HL-60 (cell line): ENCODE results near the gene AGL.
A peak's percentile ranks its signal among the peaks of the same experiment; 100 is the strongest.
"Not testable (repeated sequence)": the region's sequence is repeated elsewhere in the genome, so short reads cannot be mapped to it uniquely, and the experiment has no call there.

Source experiments
- DNase-seq, 2 experiments: peaks; one replicate each; pipeline ENCODE4 v3.0.0-alpha.2; 2010 to 2020; ENCODE audit warnings: low read depth in 1 of 2, low spot score in 1 of 2
- H3K27ac ChIP-seq: fragments of 250-450 bp; sonication (Bioruptor Pico); replicated peaks from 2 replicates; pipeline ENCODE4 v1.5.1; 2020; ENCODE audit warnings: mild to moderate bottlenecking, moderate library complexity
- H3K27me3 ChIP-seq: fragments of 250-450 bp; sonication (Bioruptor Pico); 2 replicates; pipeline ENCODE4 v1.5.1; 2021; ENCODE audit warnings: mild to moderate bottlenecking, moderate library complexity; ENCODE audit not compliant: insufficient read depth, poor library complexity, severe bottlenecking
- H3K4me3 ChIP-seq: replicated peaks from 2 replicates; pipeline ENCODE4 v1.5.1; 2011; ENCODE audit warnings: mild to moderate bottlenecking, control low read depth, low read length; ENCODE audit not compliant: insufficient read depth
- GABPA ChIP-seq: IDR thresholded peaks from 2 replicates; pipeline ENCODE4 v1.6.1; 2012; ENCODE audit warnings: low read depth
- POLR2AphosphoS5 ChIP-seq: IDR thresholded peaks from 2 replicates; pipeline ENCODE4 v1.6.1; 2012; ENCODE audit warnings: low read depth
- SPI1 ChIP-seq: IDR thresholded peaks from 2 replicates; pipeline ENCODE4 v1.6.1; 2012; ENCODE audit warnings: low read depth, mild to moderate bottlenecking, borderline replicate concordance
- TF ChIP-seq, protein P1 (sequence below): IDR thresholded peaks from one replicate; pipeline ENCODE4 v1.5.1; 2011; ENCODE audit warnings: low read length, control low read depth, inconsistent platforms; ENCODE audit not compliant: insufficient read depth
- TF ChIP-seq, protein P2 (sequence below): IDR thresholded peaks from 2 replicates; pipeline ENCODE4 v1.6.1; 2012; ENCODE audit warnings: low read depth; ENCODE audit not compliant: insufficient replicate concordance

Gene AGL

GRCh38 chr1:99969729-99970621 lies 119.8 kb downstream of the AGL start, which contains the start of gene SLC35A3:
SLC35A3 (plus strand) TSS chr1:99969996; CDS start chr1:99993555, 23,559 bp downstream.
- DNase-seq = peak; percentile 45 to 87
- Histone ChIP-seq H3K27ac (peak within 1 kb of the TSS; percentile 74), H3K4me3 (peak within 1 kb of the TSS; percentile 90), H3K27me3 (no peaks in the 10 kb centered on the region)
- TF ChIP-seq SPI1 (no peak), GABPA (peak; percentile 95), POLR2AphosphoS5 (peak; percentile 86)
- TF ChIP-seq, protein P1, sequence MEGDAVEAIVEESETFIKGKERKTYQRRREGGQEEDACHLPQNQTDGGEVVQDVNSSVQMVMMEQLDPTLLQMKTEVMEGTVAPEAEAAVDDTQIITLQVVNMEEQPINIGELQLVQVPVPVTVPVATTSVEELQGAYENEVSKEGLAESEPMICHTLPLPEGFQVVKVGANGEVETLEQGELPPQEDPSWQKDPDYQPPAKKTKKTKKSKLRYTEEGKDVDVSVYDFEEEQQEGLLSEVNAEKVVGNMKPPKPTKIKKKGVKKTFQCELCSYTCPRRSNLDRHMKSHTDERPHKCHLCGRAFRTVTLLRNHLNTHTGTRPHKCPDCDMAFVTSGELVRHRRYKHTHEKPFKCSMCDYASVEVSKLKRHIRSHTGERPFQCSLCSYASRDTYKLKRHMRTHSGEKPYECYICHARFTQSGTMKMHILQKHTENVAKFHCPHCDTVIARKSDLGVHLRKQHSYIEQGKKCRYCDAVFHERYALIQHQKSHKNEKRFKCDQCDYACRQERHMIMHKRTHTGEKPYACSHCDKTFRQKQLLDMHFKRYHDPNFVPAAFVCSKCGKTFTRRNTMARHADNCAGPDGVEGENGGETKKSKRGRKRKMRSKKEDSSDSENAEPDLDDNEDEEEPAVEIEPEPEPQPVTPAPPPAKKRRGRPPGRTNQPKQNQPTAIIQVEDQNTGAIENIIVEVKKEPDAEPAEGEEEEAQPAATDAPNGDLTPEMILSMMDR = no peak
- TF ChIP-seq, protein P2, sequence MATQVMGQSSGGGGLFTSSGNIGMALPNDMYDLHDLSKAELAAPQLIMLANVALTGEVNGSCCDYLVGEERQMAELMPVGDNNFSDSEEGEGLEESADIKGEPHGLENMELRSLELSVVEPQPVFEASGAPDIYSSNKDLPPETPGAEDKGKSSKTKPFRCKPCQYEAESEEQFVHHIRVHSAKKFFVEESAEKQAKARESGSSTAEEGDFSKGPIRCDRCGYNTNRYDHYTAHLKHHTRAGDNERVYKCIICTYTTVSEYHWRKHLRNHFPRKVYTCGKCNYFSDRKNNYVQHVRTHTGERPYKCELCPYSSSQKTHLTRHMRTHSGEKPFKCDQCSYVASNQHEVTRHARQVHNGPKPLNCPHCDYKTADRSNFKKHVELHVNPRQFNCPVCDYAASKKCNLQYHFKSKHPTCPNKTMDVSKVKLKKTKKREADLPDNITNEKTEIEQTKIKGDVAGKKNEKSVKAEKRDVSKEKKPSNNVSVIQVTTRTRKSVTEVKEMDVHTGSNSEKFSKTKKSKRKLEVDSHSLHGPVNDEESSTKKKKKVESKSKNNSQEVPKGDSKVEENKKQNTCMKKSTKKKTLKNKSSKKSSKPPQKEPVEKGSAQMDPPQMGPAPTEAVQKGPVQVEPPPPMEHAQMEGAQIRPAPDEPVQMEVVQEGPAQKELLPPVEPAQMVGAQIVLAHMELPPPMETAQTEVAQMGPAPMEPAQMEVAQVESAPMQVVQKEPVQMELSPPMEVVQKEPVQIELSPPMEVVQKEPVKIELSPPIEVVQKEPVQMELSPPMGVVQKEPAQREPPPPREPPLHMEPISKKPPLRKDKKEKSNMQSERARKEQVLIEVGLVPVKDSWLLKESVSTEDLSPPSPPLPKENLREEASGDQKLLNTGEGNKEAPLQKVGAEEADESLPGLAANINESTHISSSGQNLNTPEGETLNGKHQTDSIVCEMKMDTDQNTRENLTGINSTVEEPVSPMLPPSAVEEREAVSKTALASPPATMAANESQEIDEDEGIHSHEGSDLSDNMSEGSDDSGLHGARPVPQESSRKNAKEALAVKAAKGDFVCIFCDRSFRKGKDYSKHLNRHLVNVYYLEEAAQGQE = peak; percentile 68

GRCh38 chr1:99970713-99971255 lies 120.6 kb downstream of the AGL start:
- DNase-seq = no peak
- Histone ChIP-seq H3K27ac (peak overlapping the region; percentile 74), H3K27me3 (no peaks in the 10 kb centered on the region), H3K4me3 (peak overlapping the region; percentile 90)
- TF ChIP-seq, protein P1 = no peak
- TF ChIP-seq GABPA (no peak), POLR2AphosphoS5 (no peak)
- TF ChIP-seq, protein P2 = no peak

DNA sequence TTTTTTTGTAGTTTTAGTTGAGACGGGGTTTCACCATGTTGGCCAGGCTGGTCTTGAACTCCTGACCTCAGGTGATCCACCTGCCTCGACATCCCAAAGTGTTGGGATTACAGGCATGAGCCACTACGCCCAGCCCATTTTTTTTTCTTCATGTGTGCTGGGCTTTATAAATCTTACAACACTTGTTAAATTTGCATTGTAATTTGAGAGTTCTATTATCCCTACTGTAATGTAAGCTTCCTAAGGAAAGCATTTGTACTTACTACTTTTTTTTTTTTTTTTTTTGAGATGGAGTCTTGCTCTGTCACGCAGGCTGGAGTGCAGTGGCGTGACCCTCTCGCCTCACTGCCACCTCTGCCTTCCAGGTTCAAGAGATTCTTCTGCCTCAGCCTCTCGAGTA lies 121.9 kb downstream of the AGL start:
- not testable (repeated sequence) for DNase-seq, H3K27me3 ChIP-seq, H3K4me3 ChIP-seq, H3K27ac ChIP-seq
